ENCODE results near the gene FKBP2.
A peak's percentile ranks its signal among the peaks of the same experiment; 100 is the strongest.

FKBP2 gene

GRCh38 chr11:64230171-64230984 is 10.5 kb upstream of the FKBP2 start, which contains the start of gene DNAJC4 (continued):
- no peak for TF ChIP-seq ZNF48 (tag by site-specific recombination; IDR thresholded peaks at IDR 0.05)
- no peak for TF ChIP-seq SCRT2 (tag by site-specific recombination; IDR thresholded peaks at IDR 0.05)
- no peak for TF ChIP-seq ZNF391 (tag by site-specific recombination; IDR thresholded peaks at IDR 0.05; ENCODE audit: borderline replicate concordance, low read depth)
- no peak for TF ChIP-seq ZNF791 (tag by site-specific recombination; IDR thresholded peaks at IDR 0.05)
- no peak for TF ChIP-seq ZSCAN23 (tag by site-specific recombination; IDR thresholded peaks at IDR 0.05)
- no peak for TF ChIP-seq ZNF114 (tag by site-specific recombination; IDR thresholded peaks at IDR 0.05)
- TF ChIP-seq GLI2 (tag by site-specific recombination; IDR thresholded peaks at IDR 0.05; ENCODE audit: borderline replicate concordance, low read depth), result no peak
- peak; percentile 33; the same call in 1 of the 2 replicates for TF ChIP-seq ZNF76 (tag by site-specific recombination; IDR thresholded peaks at IDR 0.05; ENCODE audit: borderline replicate concordance, low read depth)
- TF ChIP-seq, protein P1, sequence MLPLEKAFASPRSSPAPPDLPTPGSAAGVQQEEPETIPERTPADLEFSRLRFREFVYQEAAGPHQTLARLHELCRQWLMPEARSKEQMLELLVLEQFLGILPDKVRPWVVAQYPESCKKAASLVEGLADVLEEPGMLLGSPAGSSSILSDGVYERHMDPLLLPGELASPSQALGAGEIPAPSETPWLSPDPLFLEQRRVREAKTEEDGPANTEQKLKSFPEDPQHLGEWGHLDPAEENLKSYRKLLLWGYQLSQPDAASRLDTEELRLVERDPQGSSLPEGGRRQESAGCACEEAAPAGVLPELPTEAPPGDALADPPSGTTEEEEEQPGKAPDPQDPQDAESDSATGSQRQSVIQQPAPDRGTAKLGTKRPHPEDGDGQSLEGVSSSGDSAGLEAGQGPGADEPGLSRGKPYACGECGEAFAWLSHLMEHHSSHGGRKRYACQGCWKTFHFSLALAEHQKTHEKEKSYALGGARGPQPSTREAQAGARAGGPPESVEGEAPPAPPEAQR (tag by site-specific recombination; IDR thresholded peaks at IDR 0.05), result no peak
- TF ChIP-seq YY2 (tag by site-specific recombination; IDR thresholded peaks at IDR 0.05), result 0 out of 2 replicates have a peak, but pooled peaks have one; percentile 40
- no peak for TF ChIP-seq ZNF223 (tag by site-specific recombination; IDR thresholded peaks at IDR 0.05)
- peak; percentile 80 for TF ChIP-seq ZEB2 (tag by site-specific recombination; IDR thresholded peaks at IDR 0.05)
- TF ChIP-seq, protein P2, sequence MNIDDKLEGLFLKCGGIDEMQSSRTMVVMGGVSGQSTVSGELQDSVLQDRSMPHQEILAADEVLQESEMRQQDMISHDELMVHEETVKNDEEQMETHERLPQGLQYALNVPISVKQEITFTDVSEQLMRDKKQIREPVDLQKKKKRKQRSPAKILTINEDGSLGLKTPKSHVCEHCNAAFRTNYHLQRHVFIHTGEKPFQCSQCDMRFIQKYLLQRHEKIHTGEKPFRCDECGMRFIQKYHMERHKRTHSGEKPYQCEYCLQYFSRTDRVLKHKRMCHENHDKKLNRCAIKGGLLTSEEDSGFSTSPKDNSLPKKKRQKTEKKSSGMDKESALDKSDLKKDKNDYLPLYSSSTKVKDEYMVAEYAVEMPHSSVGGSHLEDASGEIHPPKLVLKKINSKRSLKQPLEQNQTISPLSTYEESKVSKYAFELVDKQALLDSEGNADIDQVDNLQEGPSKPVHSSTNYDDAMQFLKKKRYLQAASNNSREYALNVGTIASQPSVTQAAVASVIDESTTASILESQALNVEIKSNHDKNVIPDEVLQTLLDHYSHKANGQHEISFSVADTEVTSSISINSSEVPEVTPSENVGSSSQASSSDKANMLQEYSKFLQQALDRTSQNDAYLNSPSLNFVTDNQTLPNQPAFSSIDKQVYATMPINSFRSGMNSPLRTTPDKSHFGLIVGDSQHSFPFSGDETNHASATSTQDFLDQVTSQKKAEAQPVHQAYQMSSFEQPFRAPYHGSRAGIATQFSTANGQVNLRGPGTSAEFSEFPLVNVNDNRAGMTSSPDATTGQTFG (tag by site-specific recombination; IDR thresholded peaks at IDR 0.05; ENCODE audit: borderline replicate concordance), result no peak
- TF ChIP-seq HIC1 (tag by site-specific recombination; IDR thresholded peaks at IDR 0.05), result no peak
- TF ChIP-seq FEZF1 (tag by site-specific recombination; IDR thresholded peaks at IDR 0.05), result no peak
- no peak for TF ChIP-seq HOXD13 (CRISPR knock-in tag; IDR thresholded peaks at IDR 0.05; ENCODE audit: borderline replicate concordance)
- no peak for TF ChIP-seq ZNF621 (tag by site-specific recombination; IDR thresholded peaks at IDR 0.05)
- no peak for TF ChIP-seq PRDM1 (tag by site-specific recombination; IDR thresholded peaks at IDR 0.05)
- no peak for TF ChIP-seq ZNF302 (tag by site-specific recombination; IDR thresholded peaks at IDR 0.05; ENCODE audit: low read depth)
- no peak for TF ChIP-seq ZNF664 (tag by site-specific recombination; IDR thresholded peaks at IDR 0.05)
- TF ChIP-seq BCL11A (tag by site-specific recombination; IDR thresholded peaks at IDR 0.05; ENCODE audit: low read depth), result 0 out of 2 replicates have a peak, but pooled peaks have one; percentile 19
- no peak for TF ChIP-seq ZNF544 (tag by site-specific recombination; IDR thresholded peaks at IDR 0.05)
- no peak for TF ChIP-seq ZNF211 (tag by site-specific recombination; IDR thresholded peaks at IDR 0.05; ENCODE audit: low read depth)
- TF ChIP-seq ZBTB48 (tag by site-specific recombination; IDR thresholded peaks at IDR 0.05), result peak; percentile 62; the same call in 1 of the 2 replicates
- TF ChIP-seq ZNF473 (tag by site-specific recombination; IDR thresholded peaks at IDR 0.05), result no peak
- no peak for TF ChIP-seq ZNF221 (tag by site-specific recombination; IDR thresholded peaks at IDR 0.05; ENCODE audit: borderline replicate concordance)
- TF ChIP-seq ZNF266 (tag by site-specific recombination; IDR thresholded peaks at IDR 0.05; ENCODE audit: low read depth), result peak; percentile 39; the same call in 1 of the 2 replicates
- TF ChIP-seq ZNF10 (tag by site-specific recombination; IDR thresholded peaks at IDR 0.05), result no peak
- no peak for TF ChIP-seq ZNF155 (tag by site-specific recombination; IDR thresholded peaks at IDR 0.05)
- TF ChIP-seq ZFP37 (tag by site-specific recombination; IDR thresholded peaks at IDR 0.05), result no peak
- TF ChIP-seq, protein P3, sequence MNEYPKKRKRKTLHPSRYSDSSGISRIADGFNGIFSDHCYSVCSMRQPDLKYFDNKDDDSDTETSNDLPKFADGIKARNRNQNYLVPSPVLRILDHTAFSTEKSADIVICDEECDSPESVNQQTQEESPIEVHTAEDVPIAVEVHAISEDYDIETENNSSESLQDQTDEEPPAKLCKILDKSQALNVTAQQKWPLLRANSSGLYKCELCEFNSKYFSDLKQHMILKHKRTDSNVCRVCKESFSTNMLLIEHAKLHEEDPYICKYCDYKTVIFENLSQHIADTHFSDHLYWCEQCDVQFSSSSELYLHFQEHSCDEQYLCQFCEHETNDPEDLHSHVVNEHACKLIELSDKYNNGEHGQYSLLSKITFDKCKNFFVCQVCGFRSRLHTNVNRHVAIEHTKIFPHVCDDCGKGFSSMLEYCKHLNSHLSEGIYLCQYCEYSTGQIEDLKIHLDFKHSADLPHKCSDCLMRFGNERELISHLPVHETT (tag by site-specific recombination; IDR thresholded peaks at IDR 0.05), result no peak; the same call in 1 of the 2 replicates
